GM23338 (cell line): ENCODE data around the gene PCBP3. TPM values are rescaled to one million over a fixed set of nuclear protein-coding genes. Genes with fewer than 3 reads are reported as not detected.

ENCODE experiments used
- ATAC-seq: fragments of 200-7000 bp; cut with Tn5 transposase; 3 replicates; pipeline ENCODE4 v1.9.1; 2020
- DNase-seq: peaks from one replicate; pipeline ENCODE4 v3.0.0-alpha.2; 2015; ENCODE audit warnings: low spot score
- H2AFZ ChIP-seq: fragments of 200-600 bp; sonication (generic); 2 replicates; pipeline ENCODE4 v1.8.0; 2016; ENCODE audit warnings: antibody characterized with exemption, mild to moderate bottlenecking, moderate library complexity
- H3F3A ChIP-seq: fragments of 200-600 bp; sonication (generic); replicated peaks from 2 replicates; pipeline ENCODE4 v1.8.0; 2017; ENCODE audit warnings: antibody characterized with exemption, mixed run types, low read depth
- H3K27ac ChIP-seq: fragments of 200-600 bp; sonication (generic); 2 replicates; pipeline ENCODE4 v1.6.1; 2016; ENCODE audit warnings: low read depth
- H3K27me3 ChIP-seq: fragments of 200-600 bp; sonication (generic); 2 replicates; pipeline ENCODE4 v1.8.0; 2016; ENCODE audit warnings: mild to moderate bottlenecking, mixed run types, moderate library complexity; ENCODE audit not compliant: insufficient read depth
- H3K36me3 ChIP-seq: fragments of 200-600 bp; sonication (generic); 2 replicates; pipeline ENCODE4 v1.8.0; 2016; ENCODE audit warnings: mild to moderate bottlenecking; ENCODE audit not compliant: insufficient read depth
- H3K4me1 ChIP-seq: fragments of 200-600 bp; sonication (generic); 2 replicates; pipeline ENCODE4 v1.8.0; 2016; ENCODE audit warnings: mild to moderate bottlenecking, moderate library complexity; ENCODE audit not compliant: insufficient read depth
- H3K4me2 ChIP-seq: fragments of 200-600 bp; sonication (generic); 2 replicates; pipeline ENCODE4 v1.7.1; 2017; ENCODE audit warnings: mixed run types
- H3K4me3 ChIP-seq: fragments of 200-600 bp; sonication (generic); 2 replicates; pipeline ENCODE4 v1.6.1; 2016; ENCODE audit warnings: mixed run types
- H3K79me2 ChIP-seq: fragments of 200-600 bp; sonication (generic); replicated peaks from 2 replicates; pipeline ENCODE4 v1.8.0; 2017; ENCODE audit warnings: mild to moderate bottlenecking; ENCODE audit not compliant: insufficient read depth
- H3K9me2 ChIP-seq: fragments of 200-600 bp; sonication (generic); 2 replicates; pipeline ENCODE4 v1.8.0; 2017; ENCODE audit not compliant: insufficient read depth
- H4K20me1 ChIP-seq: fragments of 200-600 bp; sonication (generic); replicated peaks from 2 replicates; pipeline ENCODE4 v1.8.0; 2017; ENCODE audit warnings: mild to moderate bottlenecking; ENCODE audit not compliant: insufficient read depth
- H3K27ac Mint-ChIP-seq: 2 replicates; pipeline ENCODE4 v1.8.0; 2020; ENCODE audit warnings: inconsistent platforms, mild to moderate bottlenecking, moderate library complexity, mixed read lengths
- H3K27me3 Mint-ChIP-seq: 3 replicates; pipeline ENCODE4 v1.8.0; 2022; ENCODE audit warnings: low read depth, mild to moderate bottlenecking, moderate library complexity, mixed read lengths, inconsistent platforms; ENCODE audit not compliant: insufficient read depth, poor library complexity
- H3K36me3 Mint-ChIP-seq: 3 replicates; pipeline ENCODE4 v1.8.0; 2021; ENCODE audit warnings: low read depth, mild to moderate bottlenecking, inconsistent platforms, moderate library complexity, mixed read lengths
- H3K4me1 Mint-ChIP-seq: 3 replicates; pipeline ENCODE4 v1.8.0; 2020; ENCODE audit warnings: mild to moderate bottlenecking, inconsistent platforms, mixed read lengths
- H3K4me3 Mint-ChIP-seq: 3 replicates; pipeline ENCODE4 v1.8.0; 2021; ENCODE audit warnings: moderate library complexity, mild to moderate bottlenecking, inconsistent platforms, mixed read lengths
- H3K9me3 Mint-ChIP-seq: 3 replicates; pipeline ENCODE4 v1.8.0; 2020; ENCODE audit warnings: moderate library complexity, mild to moderate bottlenecking, inconsistent platforms, mixed read lengths
- CREB1 ChIP-seq: fragments of 250-450 bp; sonication (Bioruptor Pico); IDR thresholded peaks from 2 replicates; pipeline ENCODE4 v1.5.0; 2020; ENCODE audit warnings: low read depth, mild to moderate bottlenecking, moderate library complexity
- CTCF ChIP-seq, 2 experiments: fragments of 200-600 bp in 1 of 2; sonication (generic) in 1 of 2; conservative IDR thresholded peaks; 2 replicates each; pipeline versions ENCODE4 v1.5.1 to v1.6.1; 2016 to 2017; ENCODE audit warnings: antibody characterized with exemption in 2 of 2, low read depth in 2 of 2, mild to moderate bottlenecking in 2 of 2, moderate library complexity in 1 of 2
- ETS1 ChIP-seq: IDR thresholded peaks from 2 replicates; pipeline ENCODE4 v1.6.1; 2016; ENCODE audit warnings: antibody characterized with exemption
- EZH2 ChIP-seq: fragments of 200-600 bp; sonication (generic); IDR thresholded peaks from one replicate; pipeline ENCODE4 v1.8.0; 2017; ENCODE audit warnings: antibody characterized with exemption, mild to moderate bottlenecking, low read depth; ENCODE audit not compliant: unreplicated experiment
- JUNB ChIP-seq: IDR thresholded peaks from one replicate; pipeline ENCODE4 v1.6.1; 2016; ENCODE audit warnings: antibody characterized with exemption; ENCODE audit not compliant: unreplicated experiment
- NANOG ChIP-seq: IDR thresholded peaks from 2 replicates; pipeline ENCODE4 v1.6.1; 2016; ENCODE audit warnings: antibody characterized with exemption, borderline replicate concordance
- REST ChIP-seq: IDR thresholded peaks from one replicate; pipeline ENCODE4 v1.6.1; 2018; ENCODE audit warnings: antibody characterized with exemption; ENCODE audit not compliant: unreplicated experiment
- polyA plus RNA-seq: library from polyadenylated mRNA; unstranded; fragments of >200 nt; fragmentation: Nextera tagmentation; extraction: Ambion mirVana; gene quantifications from 2 replicates; pipeline ENCODE4 v1.2.1, GENCODE V29; 2016
- total RNA-seq: library from RNA; depleted of rRNA; stranded (reverse); fragments of >200 nt; shearing (Covaris generic); gene quantifications from 2 replicates; pipeline ENCODE4 v1.2.3, GENCODE V29; 2014

The PCBP3 gene
- total and polyA plus RNA-seq, 2 experiments from 2014 or later = 7.1 to 9.1 TPM

- H3K36me3 ChIP-seq = no peaks in the 10 kb centered on the region
- TF ChIP-seq REST (no peak), EZH2 (no peak), JUNB (no peak), ETS1 (no peak), CREB1 (no peak), NANOG (no peak)
- no peak overlapping the region for H3K27ac Mint-ChIP-seq
- H3K27me3 ChIP-seq = no peaks in the 10 kb centered on the region
- H3F3A ChIP-seq = no peaks in the 10 kb centered on the region
- no peaks in the 10 kb centered on the region; the same call in 2 of the 3 replicates for H3K9me3 Mint-ChIP-seq
- DNase-seq = no peak
- H3K4me3 Mint-ChIP-seq = no peak overlapping the region; the same call in 2 of the 3 replicates
- no peaks in the 10 kb centered on the region for H4K20me1 ChIP-seq
- H3K4me2 ChIP-seq = no peak overlapping the region
- H3K36me3 Mint-ChIP-seq = no peaks in the 10 kb centered on the region; the same call in 2 of the 3 replicates
- peaks cover 2% of the 10 kb centered on the region; the same call in 1 of the 3 replicates for H3K4me1 Mint-ChIP-seq
- H3K27me3 Mint-ChIP-seq = peaks cover 10% of the 10 kb centered on the region
- no peak overlapping the region for H3K27ac ChIP-seq
- no peaks in the 10 kb centered on the region for H3K79me2 ChIP-seq
- no peak for ATAC-seq
- no peak overlapping the region for H2AFZ ChIP-seq
- no peak overlapping the region for H3K4me3 ChIP-seq
- H3K9me2 ChIP-seq = no peaks in the 10 kb centered on the region
- H3K4me1 ChIP-seq = no peaks in the 10 kb centered on the region
Measured at GRCh38 chr21:45894450-45894825, 250.9 kb downstream of the PCBP3 start.

GRCh38 chr21:45894906-45895777, 251.6 kb downstream of the PCBP3 start:
- Histone ChIP-seq H3K27ac (no peak overlapping the region), H2AFZ (no peak overlapping the region), H3F3A (no peaks in the 10 kb centered on the region), H3K79me2 (no peaks in the 10 kb centered on the region), H3K9me2 (no peaks in the 10 kb centered on the region), H3K4me3 (no peak overlapping the region), H4K20me1 (no peaks in the 10 kb centered on the region), H3K27me3 (no peaks in the 10 kb centered on the region), H3K4me1 (no peaks in the 10 kb centered on the region), H3K36me3 (no peaks in the 10 kb centered on the region), H3K4me2 (no peak overlapping the region)
- peaks cover 2% of the 10 kb centered on the region; the same call in 1 of the 3 replicates for H3K4me1 Mint-ChIP-seq
- no peaks in the 10 kb centered on the region; the same call in 2 of the 3 replicates for H3K36me3 Mint-ChIP-seq
- peaks cover 8% of the 10 kb centered on the region for H3K27me3 Mint-ChIP-seq
- H3K9me3 Mint-ChIP-seq = no peaks in the 10 kb centered on the region; the same call in 2 of the 3 replicates
- no peak overlapping the region for H3K4me3 Mint-ChIP-seq
- DNase-seq = no peak
- H3K27ac Mint-ChIP-seq = no peak overlapping the region
- ATAC-seq = no peak
- TF ChIP-seq CTCF (conservative IDR thresholded peaks at IDR 0.05; ENCODE audit: low read depth in 2 of 2) = no peak
